Measurements from ENCODE around the gene TMUB1. TPM values are rescaled to one million over a fixed set of nuclear protein-coding genes. Genes with fewer than 3 reads are reported as not detected.

The TMUB1 gene
- total and polyA plus RNA-seq, 10 donors: 27.1 to 73.4 (median 39.4) TPM

DNA sequence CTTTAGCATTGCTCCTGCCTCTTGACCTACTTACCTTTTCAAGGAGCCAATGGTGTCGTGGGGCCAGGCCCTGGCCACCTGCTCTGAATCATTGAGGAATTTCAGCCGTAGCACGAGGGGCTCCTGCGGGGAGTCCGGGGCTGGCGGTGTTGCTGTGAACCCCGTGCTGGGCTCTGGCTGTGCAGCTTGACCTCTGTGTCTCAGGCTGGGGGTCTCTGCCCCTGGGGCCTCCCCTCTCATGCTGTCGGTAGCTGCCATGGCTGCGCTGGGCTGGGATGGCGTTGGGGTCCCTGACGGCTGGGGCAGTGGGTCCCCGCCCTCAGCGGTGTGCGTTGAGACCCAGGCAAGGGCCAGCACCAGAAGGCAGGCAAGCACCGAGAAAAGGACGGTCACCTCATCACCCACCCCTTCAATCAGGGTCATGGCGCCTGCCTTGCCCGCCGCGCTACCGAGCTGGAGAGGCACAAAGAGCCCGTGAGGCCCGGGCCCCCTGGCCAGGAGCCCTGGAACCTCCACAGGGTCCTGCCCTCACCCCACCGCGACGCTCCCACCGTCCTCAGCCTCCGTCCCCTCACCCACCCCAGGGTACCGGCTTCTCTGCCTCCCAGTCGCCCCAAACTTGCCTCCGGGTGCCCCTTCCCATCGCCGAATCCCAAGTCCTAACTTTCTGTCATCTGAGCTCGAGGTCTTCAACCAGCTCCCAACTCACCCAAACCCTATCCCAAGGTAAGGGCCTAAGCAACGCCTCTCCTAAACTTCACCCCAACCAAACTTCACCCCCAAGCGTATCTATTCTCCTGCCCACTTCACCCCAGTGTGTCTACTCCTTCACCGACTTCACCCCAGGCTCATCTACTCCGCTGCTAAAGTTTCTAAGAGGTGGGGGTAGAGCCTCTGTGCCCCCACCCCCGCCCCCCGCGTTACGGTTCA, 887 bp downstream of the TMUB1 start:
- Histone ChIP-seq H3K9me3 (no peaks in the 10 kb centered on the region), H3K4me3 (peak overlapping the region; percentile 67 to 98 (median 82)), H3K27me3 (replicated peaks in 1 of 7) (peaks cover 0 to 17% (median 0%) of the 10 kb centered on the region in 7 donors), H3K4me1 (peaks cover 50 to 84% (median 71%) of the 10 kb centered on the region in 6 donors), H3K27ac (peak overlapping the region; percentile 91 to 97 (median 94)), H3K36me3 (peaks cover 0 to 34% (median 0%) of the 10 kb centered on the region in 6 donors)
- 54 to 66% (median 62%) methylated on average over 32 to 42 of the region's 42 CpGs for WGBS, 5 donors
- peak; percentile 83 for DNase-seq
- intact Hi-C loops (cut with DNase I; ENCODE audit: low total_unique reads): no loop called here
- TF ChIP-seq POLR2AphosphoS5 (IDR thresholded peaks at IDR 0.05) (no peak), POLR2A (IDR thresholded peaks at IDR 0.05) (no peak)
- TF ChIP-seq, protein P1, sequence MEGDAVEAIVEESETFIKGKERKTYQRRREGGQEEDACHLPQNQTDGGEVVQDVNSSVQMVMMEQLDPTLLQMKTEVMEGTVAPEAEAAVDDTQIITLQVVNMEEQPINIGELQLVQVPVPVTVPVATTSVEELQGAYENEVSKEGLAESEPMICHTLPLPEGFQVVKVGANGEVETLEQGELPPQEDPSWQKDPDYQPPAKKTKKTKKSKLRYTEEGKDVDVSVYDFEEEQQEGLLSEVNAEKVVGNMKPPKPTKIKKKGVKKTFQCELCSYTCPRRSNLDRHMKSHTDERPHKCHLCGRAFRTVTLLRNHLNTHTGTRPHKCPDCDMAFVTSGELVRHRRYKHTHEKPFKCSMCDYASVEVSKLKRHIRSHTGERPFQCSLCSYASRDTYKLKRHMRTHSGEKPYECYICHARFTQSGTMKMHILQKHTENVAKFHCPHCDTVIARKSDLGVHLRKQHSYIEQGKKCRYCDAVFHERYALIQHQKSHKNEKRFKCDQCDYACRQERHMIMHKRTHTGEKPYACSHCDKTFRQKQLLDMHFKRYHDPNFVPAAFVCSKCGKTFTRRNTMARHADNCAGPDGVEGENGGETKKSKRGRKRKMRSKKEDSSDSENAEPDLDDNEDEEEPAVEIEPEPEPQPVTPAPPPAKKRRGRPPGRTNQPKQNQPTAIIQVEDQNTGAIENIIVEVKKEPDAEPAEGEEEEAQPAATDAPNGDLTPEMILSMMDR (IDR thresholded peaks at IDR 0.05 in 8 of 11, conservative IDR thresholded peaks at IDR 0.05 in 3 of 11): no peak

DNA sequence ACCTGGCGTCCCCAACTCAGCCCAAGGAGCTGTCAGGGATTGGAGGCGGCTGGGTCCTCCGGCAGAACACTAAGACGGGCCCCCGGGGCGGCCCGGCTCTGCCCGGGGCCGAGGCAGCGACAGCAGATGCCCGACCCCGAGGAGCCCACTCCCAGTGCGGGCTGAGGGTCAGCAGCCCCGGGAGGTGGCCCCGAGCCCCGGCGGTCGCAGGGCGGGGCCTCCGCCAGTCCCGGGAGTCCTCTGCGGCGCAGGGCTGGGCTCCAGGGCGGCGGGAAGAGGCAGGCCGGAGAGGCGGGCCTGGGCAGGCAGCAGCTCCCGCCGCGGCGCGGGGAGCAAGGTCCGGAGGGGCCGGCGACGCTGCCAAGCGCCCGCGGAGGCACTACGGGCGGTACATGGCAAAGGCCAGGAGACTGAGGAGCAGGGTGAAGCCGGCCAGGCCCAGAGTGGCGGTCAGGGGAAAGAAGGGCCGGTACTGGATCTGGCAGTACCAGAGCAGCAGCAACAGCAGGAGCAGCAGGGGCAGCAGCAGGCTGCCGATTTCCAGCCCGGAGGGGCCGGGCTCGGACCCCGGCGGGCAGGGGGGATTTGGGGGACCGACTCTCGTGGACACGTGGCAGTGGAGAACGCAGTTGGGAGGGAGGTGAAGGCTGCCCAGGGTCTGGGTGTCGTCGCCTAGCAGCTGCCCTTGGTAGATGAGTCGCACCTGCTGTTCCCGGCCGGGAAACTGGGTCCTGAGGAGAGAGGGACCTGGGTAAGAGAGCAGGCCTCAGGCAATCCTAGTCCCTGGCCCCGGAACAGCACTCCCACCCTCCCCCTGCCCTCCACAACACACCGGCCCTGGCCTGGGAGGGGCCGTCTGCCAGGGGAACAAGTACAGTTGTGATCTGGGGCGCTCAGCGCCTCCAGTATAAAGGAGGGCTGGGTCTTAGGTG, 1.9 kb downstream of the TMUB1 start:
- Histone ChIP-seq H3K27ac (peak overlapping the region; percentile 78 to 97 (median 94)), H3K9me3 (no peaks in the 10 kb centered on the region), H3K4me3 (peak overlapping the region; percentile 81 to 98 (median 92)), H3K4me1 (peaks cover 50 to 83% (median 67%) of the 10 kb centered on the region in 6 donors), H3K36me3 (peaks cover 0 to 43% (median 8%) of the 10 kb centered on the region in 6 donors), H3K27me3 (replicated peaks in 1 of 7) (peaks cover 0 to 10% (median 0%) of the 10 kb centered on the region in 7 donors)
- intact Hi-C loops (cut with DNase I; ENCODE audit: low total_unique reads): no loop called here
- no peak for TF ChIP-seq POLR2A (IDR thresholded peaks at IDR 0.05)
- TF ChIP-seq, protein P1 (IDR thresholded peaks at IDR 0.05 in 8 of 11, conservative IDR thresholded peaks at IDR 0.05 in 3 of 11): no peak
- TF ChIP-seq POLR2AphosphoS5 (IDR thresholded peaks at IDR 0.05): no peak
- peak; percentile 89 for DNase-seq
- 54 to 76% (median 64%) methylated on average over 42 to 64 of the region's 64 CpGs for WGBS, 5 donors

DNA sequence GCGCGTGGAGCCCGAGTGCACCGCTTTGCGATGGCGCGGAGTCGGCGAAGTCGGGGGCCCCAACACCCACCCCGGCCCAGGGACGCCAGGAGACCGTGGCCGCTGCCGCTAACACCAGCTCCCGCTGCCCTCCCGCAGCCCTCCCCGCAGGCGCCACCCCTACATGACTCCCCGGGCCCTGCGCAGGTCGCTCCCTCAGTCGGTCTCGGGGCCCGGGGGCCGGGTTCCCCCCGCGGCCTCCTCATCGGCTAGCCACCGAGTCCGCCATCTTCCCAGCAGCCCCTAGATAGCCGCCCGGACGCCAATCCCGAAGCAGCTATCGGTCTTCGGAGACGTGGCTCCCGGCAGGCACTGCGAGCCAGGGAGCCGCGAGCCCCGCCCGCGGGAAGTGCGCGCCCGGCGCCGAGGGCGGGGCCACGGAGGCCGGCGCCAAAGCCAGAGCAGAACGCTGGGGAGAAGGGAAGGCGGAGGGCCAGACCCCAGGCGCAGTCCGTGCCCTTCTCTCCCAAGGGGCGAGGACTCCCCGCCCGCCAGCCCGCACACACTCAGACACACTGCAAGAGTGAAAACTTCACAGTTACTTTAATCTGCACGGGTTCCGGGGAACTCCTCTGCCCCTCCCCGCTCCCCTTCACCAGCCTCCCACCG, 2.6 kb downstream of the TMUB1 start, which contains the start of gene FASTK:
Gene FASTK, minus strand, starts transcription at position 288 of the 648 bp plus-strand sequence. Its CDS starts 43 bp downstream, at position 245.
- peak within 1 kb of the TSS; percentile 78 to 97 (median 94) for H3K27ac ChIP-seq
- H3K9me3 ChIP-seq: no peaks in the 10 kb centered on the region
- peak; percentile 99 for DNase-seq
- TF ChIP-seq, protein P1 (IDR thresholded peaks at IDR 0.05 in 8 of 11, conservative IDR thresholded peaks at IDR 0.05 in 3 of 11): peak in 2 of 11 experiments; percentile 14 to 28
- peak; percentile 80 to 86 (median 85) for TF ChIP-seq POLR2AphosphoS5 (IDR thresholded peaks at IDR 0.05)
- TF ChIP-seq POLR2A (IDR thresholded peaks at IDR 0.05): no peak
- H3K4me1 ChIP-seq: peaks cover 47 to 79% (median 63%) of the 10 kb centered on the region in 6 donors
- 1 to 3% (median 3%) methylated on average over 26 to 66 of the region's 66 CpGs for WGBS, 5 donors
- H3K4me3 ChIP-seq: peak within 1 kb of the TSS; percentile 81 to 98 (median 92)
- peaks cover 0 to 7% (median 0%) of the 10 kb centered on the region in 7 donors for H3K27me3 ChIP-seq (replicated peaks in 1 of 7)
- intact Hi-C loops (cut with DNase I; ENCODE audit: low total_unique reads): no loop called here
- peaks cover 0 to 51% (median 16%) of the 10 kb centered on the region in 6 donors for H3K36me3 ChIP-seq

Data from spleen (tissue), 11 donors.